ENCODE data around the gene C16orf92. TPM values are rescaled to one million over a fixed set of nuclear protein-coding genes. Genes with fewer than 3 reads are reported as not detected.
A peak's percentile ranks its signal among the peaks of the same experiment; 100 is the strongest.

Gene C16orf92
- total and polyA plus RNA-seq, 2 donors, result not detected

DNA sequence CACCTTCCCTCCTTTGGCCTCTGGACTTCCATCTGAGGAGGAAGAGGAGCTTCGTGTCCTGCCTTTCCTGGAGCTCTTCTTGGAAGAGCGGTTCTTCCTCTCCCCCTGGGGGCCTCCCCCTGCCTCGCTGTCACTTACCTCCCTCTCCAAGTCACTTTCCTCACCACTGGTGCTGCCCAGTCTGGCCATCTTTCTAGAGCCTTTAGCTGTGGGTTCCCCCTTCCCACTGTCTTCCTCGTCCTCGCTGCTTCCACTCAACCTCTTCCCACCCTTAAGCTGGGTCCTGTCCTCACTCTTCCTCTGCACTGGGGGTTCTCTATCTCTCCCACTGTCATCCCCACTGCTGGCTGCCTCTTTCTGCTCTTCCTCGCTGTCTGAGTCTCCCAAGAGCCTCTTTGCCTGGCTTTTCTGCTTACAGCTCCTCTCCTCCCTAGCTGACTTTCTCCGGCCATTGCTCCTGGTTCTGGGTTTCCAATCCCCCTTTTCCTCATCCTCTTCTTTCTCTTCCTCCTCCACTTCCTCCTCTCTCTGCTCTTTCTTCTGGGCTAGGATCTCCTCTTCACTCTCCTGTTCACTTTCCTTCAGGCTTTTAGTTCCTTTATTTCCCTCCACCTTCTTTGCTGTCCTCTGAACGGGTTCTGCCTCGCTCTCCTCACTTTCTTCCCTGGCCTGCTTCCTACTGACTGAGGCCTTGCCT lies 28.9 kb upstream of the C16orf92 start:
- H3K4me1 ChIP-seq (ENCODE audit: insufficient read depth), result no peaks in the 10 kb centered on the region
- 85% methylated on average over 9 of the region's 9 CpGs for WGBS
- peaks cover 4% of the 10 kb centered on the region for H3K36me3 ChIP-seq (ENCODE audit: insufficient read depth)
- no peak overlapping the region for H3K4me3 ChIP-seq (ENCODE audit: low read depth, low read length)
- H3K27ac ChIP-seq (ENCODE audit: low read depth), result no peak overlapping the region
- no peak for DNase-seq (ENCODE audit: extremely low spot score)

DNA sequence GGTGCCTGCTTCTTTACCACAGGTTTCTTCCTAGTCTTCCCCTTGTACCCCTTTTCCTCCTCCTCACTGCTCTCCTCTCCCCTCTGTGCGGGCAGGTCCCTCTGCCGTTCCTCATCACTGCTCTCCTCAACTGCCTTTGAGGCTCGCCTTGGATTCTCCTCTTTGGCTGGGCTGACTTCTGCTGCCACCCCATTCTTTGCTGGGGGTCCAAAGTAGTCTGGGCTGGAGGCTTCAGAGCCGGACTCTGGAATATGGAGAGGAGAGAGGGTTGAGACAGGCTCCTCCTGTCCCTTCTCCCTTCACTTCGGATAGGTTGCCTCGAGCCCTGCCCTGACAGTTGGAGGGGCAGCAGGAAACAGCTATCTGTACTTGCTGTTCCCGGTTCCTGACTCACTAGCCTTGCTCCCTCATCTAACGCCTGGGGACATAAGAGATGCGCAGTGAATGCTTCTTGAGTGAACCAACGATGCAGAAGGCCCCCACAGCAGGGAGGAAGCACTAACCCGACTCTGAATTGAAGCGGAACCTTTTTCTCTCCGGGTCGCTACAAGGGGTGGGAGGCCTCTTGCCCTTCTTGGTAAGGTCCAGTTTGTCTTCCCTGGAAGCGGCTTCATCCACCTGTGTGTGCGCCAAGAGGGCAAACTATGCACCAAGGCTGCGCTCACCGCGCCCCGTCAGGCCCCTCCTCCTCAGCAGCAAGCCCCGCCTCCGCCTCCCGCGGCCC lies 28.2 kb upstream of the C16orf92 start:
- H3K4me3 ChIP-seq (ENCODE audit: low read depth, low read length), result peak overlapping the region; percentile 65
- DNase-seq (ENCODE audit: extremely low spot score), result no peak
- peaks cover 4% of the 10 kb centered on the region for H3K36me3 ChIP-seq (ENCODE audit: insufficient read depth)
- 10% methylated on average over 24 of the region's 24 CpGs for WGBS
- no peak overlapping the region for H3K27ac ChIP-seq (ENCODE audit: low read depth)
- H3K4me1 ChIP-seq (ENCODE audit: insufficient read depth), result no peaks in the 10 kb centered on the region

GRCh38 chr16:29995324-29995910 lies 27.6 kb upstream of the C16orf92 start, which contains the start of gene HIRIP3:
Gene HIRIP3, minus strand, starts transcription at chr16:29995617. Its CDS starts 12 bp downstream, at chr16:29995605.
- peak; percentile 49 for DNase-seq (ENCODE audit: extremely low spot score)
- under 1% methylated on average over 53 of the region's 53 CpGs for WGBS
- peaks cover 4% of the 10 kb centered on the region for H3K36me3 ChIP-seq (ENCODE audit: insufficient read depth)
- H3K27ac ChIP-seq (ENCODE audit: low read depth), result peak within 1 kb of the TSS; percentile 87
- H3K4me1 ChIP-seq (ENCODE audit: insufficient read depth), result no peaks in the 10 kb centered on the region
- peak within 1 kb of the TSS; percentile 65 for H3K4me3 ChIP-seq (ENCODE audit: low read depth, low read length)

- Histone ChIP-seq H3K36me3 (ENCODE audit: insufficient read depth) (no peaks in the 10 kb centered on the region), H3K4me3 (ENCODE audit: low read depth, low read length) (peak within 1 kb of the TSS; percentile 65), H3K27ac (ENCODE audit: low read depth) (peak within 1 kb of the TSS; percentile 87), H3K4me1 (ENCODE audit: insufficient read depth) (no peaks in the 10 kb centered on the region)
- under 1% methylated on average over 65 of the region's 65 CpGs for WGBS
- DNase-seq (ENCODE audit: extremely low spot score), result peak; percentile 88
Measured at GRCh38 chr16:29995911-29996765, 26.9 kb upstream of the C16orf92 start, which contains the start of gene INO80E. Gene INO80E, plus strand, starts transcription at chr16:29996241. Its CDS starts 70 bp downstream, at chr16:29996311.

DNA sequence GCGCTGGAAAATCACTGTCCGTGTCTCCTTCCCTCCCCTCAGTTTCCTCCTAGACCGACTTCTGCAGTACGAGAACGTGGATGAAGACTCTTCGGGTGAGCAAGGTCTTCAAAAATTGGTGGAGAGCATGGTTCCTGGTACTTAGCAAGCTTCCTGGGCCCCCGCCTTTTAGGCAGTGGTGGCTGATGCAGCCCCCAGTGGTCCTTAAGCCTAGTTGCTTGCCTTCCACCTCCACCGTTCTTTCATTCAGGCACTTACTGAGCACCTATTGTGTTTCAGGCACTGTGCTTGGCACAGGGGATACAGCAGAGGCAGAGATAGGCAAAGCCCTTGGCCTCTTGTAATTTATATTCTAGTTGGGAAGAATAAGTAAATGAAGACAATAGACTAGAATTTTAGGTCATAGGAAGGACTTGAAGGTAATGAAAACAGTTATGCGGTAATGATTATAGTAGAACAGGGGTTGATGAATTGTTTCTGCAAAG lies 26.2 kb upstream of the C16orf92 start:
- H3K27ac ChIP-seq (ENCODE audit: low read depth), result no peak overlapping the region
- H3K4me3 ChIP-seq (ENCODE audit: low read depth, low read length), result peak overlapping the region; percentile 65
- 22% methylated on average over 9 of the region's 9 CpGs for WGBS
- H3K4me1 ChIP-seq (ENCODE audit: insufficient read depth), result no peaks in the 10 kb centered on the region
- H3K36me3 ChIP-seq (ENCODE audit: insufficient read depth), result no peaks in the 10 kb centered on the region
- DNase-seq (ENCODE audit: extremely low spot score), result no peak

- no peak for DNase-seq (ENCODE audit: extremely low spot score)
- no peaks in the 10 kb centered on the region for H3K4me1 ChIP-seq (ENCODE audit: insufficient read depth)
- 91% methylated on average over 6 of the region's 6 CpGs for WGBS
- no peaks in the 10 kb centered on the region for H3K36me3 ChIP-seq (ENCODE audit: insufficient read depth)
- H3K27ac ChIP-seq (ENCODE audit: low read depth), result no peak overlapping the region
- H3K4me3 ChIP-seq (ENCODE audit: low read depth, low read length), result no peak overlapping the region
Measured at GRCh38 chr16:29999605-30000004, 23.4 kb upstream of the C16orf92 start.

- no peak overlapping the region for H3K4me3 ChIP-seq (ENCODE audit: low read depth, low read length)
- no peak for DNase-seq (ENCODE audit: extremely low spot score)
- no peaks in the 10 kb centered on the region for H3K36me3 ChIP-seq (ENCODE audit: insufficient read depth)
- H3K27ac ChIP-seq (ENCODE audit: low read depth), result no peak overlapping the region
- 78% methylated on average over 33 of the region's 33 CpGs for WGBS
- H3K4me1 ChIP-seq (ENCODE audit: insufficient read depth), result no peaks in the 10 kb centered on the region
Measured at GRCh38 chr16:30000735-30001631, 22.0 kb upstream of the C16orf92 start.

DNA sequence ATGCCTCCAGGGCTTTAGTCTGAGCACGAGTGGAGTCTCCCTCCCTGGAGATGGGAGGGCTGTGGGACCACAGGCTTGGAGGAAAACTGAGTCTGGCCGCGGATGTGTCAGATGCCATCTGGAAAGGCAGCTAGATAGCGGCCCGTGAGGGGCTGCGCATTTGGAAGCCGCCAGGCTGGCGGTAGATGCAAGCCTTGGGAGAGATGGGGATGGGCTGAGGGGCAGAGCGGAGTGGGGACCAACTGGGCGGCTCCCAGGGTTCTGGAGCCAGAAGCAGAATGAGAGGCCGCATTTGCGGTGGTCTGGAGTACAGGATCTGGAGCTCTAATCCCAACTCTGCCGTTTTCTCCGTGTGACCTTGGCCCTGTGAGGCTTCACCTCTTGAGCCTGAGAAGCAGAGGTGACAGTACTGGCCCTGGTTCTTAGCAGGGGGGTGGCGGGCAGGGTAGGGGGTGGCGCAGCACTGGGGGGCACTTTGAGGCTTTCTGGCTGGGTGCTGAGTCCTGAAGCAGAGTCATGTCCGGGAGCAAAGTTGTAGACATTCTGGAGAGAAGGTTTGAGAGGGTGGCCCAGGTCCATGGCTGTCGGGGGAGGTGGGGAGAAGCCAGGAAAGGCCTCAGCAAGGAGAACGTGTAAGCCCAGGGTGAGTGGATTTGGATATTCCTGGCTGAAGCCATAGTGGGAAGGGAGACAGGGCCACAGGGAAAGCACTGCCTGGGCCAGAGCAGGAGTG lies 20.2 kb upstream of the C16orf92 start:
- Histone ChIP-seq H3K36me3 (ENCODE audit: insufficient read depth) (no peaks in the 10 kb centered on the region), H3K27ac (ENCODE audit: low read depth) (no peak overlapping the region), H3K4me1 (ENCODE audit: insufficient read depth) (no peaks in the 10 kb centered on the region), H3K4me3 (ENCODE audit: low read depth, low read length) (no peak overlapping the region)
- no peak for DNase-seq (ENCODE audit: extremely low spot score)
- WGBS, result 83% methylated on average over 19 of the region's 19 CpGs

- no peak for DNase-seq (ENCODE audit: extremely low spot score)
- Histone ChIP-seq H3K4me1 (ENCODE audit: insufficient read depth) (no peaks in the 10 kb centered on the region), H3K4me3 (ENCODE audit: low read depth, low read length) (no peak overlapping the region), H3K36me3 (ENCODE audit: insufficient read depth) (no peaks in the 10 kb centered on the region), H3K27ac (ENCODE audit: low read depth) (no peak overlapping the region)
- 83% methylated on average over 17 of the region's 17 CpGs for WGBS
Measured at GRCh38 chr16:30003670-30004423, 19.2 kb upstream of the C16orf92 start.

- DNase-seq (ENCODE audit: extremely low spot score), result no peak
- H3K4me3 ChIP-seq (ENCODE audit: low read depth, low read length), result no peak overlapping the region
- 81% methylated on average over 19 of the region's 19 CpGs for WGBS
- H3K36me3 ChIP-seq (ENCODE audit: insufficient read depth), result no peaks in the 10 kb centered on the region
- no peaks in the 10 kb centered on the region for H3K4me1 ChIP-seq (ENCODE audit: insufficient read depth)
- H3K27ac ChIP-seq (ENCODE audit: low read depth), result no peak overlapping the region
Measured at GRCh38 chr16:30004424-30004776, 18.6 kb upstream of the C16orf92 start.

DNA sequence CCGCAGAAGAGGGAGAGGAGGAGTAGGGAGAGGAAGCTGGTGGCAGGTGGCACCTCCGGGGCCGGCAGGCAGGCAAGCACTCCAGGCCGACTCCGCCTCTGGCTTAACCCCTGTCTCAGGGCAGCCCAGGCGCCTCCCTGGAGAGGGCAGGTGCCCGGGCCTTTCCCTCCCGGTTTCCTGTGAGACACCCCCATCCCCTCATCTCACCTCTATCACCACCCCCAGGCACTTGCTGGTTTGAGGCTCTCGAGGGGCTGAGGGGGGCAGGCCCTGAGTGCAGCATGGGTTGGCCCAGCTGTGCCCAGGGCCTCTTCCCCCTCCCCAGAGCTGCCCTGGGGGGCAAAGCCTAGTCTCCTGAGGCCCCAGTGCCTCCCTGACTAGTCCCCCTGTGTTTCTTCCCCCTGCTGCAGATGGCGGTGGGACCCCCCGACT lies 18.2 kb upstream of the C16orf92 start:
- DNase-seq (ENCODE audit: extremely low spot score), result no peak
- no peaks in the 10 kb centered on the region for H3K36me3 ChIP-seq (ENCODE audit: insufficient read depth)
- no peaks in the 10 kb centered on the region for H3K4me1 ChIP-seq (ENCODE audit: insufficient read depth)
- no peak overlapping the region for H3K27ac ChIP-seq (ENCODE audit: low read depth)
- 75% methylated on average over 11 of the region's 11 CpGs for WGBS
- no peak overlapping the region for H3K4me3 ChIP-seq (ENCODE audit: low read depth, low read length)

All from urinary bladder (tissue), 4 donors.